SU-DHL-6 (cell line): ENCODE data around the gene RAB6A.
"Not testable (repeated sequence)": the region's sequence is repeated elsewhere in the genome, so short reads cannot be mapped to it uniquely, and the experiment has no call there.

ENCODE experiments used
- H2AFZ ChIP-seq: fragments of 200-600 bp; sonication (generic); 2 replicates; pipeline ENCODE4 v1.6.1; 2014; ENCODE audit warnings: low read depth, mild to moderate bottlenecking, moderate library complexity, mixed read lengths, antibody characterized with exemption, low read length; ENCODE audit not compliant: severe bottlenecking
- H3F3A ChIP-seq: fragments of 200-600 bp; shearing (Covaris generic); 2 replicates; pipeline ENCODE4 v1.6.0; 2016; ENCODE audit warnings: antibody characterized with exemption, mild to moderate bottlenecking; ENCODE audit not compliant: insufficient read depth
- H3K27ac ChIP-seq: fragments of 200-600 bp; sonication (generic); 2 replicates; pipeline ENCODE4 v1.5.1; 2016; ENCODE audit warnings: low read depth, mild to moderate bottlenecking, low read length, moderate library complexity, mixed read lengths
- H3K27me3 ChIP-seq: fragments of 200-600 bp; sonication (generic), shearing (Covaris generic); 2 replicates; pipeline ENCODE4 v1.6.0; 2014; ENCODE audit warnings: mild to moderate bottlenecking, low read length
- H3K36me3 ChIP-seq: fragments of 200-600 bp; sonication (generic); 2 replicates; pipeline ENCODE4 v1.6.1; 2014; ENCODE audit warnings: mild to moderate bottlenecking, low read length, mixed read lengths
- H3K4me2 ChIP-seq: fragments of 300-600, 200-600 bp; shearing (Covaris generic), sonication (generic); 2 replicates; pipeline ENCODE4 v1.6.0; 2014; ENCODE audit warnings: low read length, low read depth, mild to moderate bottlenecking; ENCODE audit not compliant: poor library complexity, severe bottlenecking
- H3K4me3 ChIP-seq: fragments of 200-600 bp; sonication (generic); 2 replicates; pipeline ENCODE4 v1.5.1; 2014; ENCODE audit warnings: antibody characterized with exemption, low read length, mild to moderate bottlenecking, mixed read lengths; ENCODE audit not compliant: insufficient read depth, poor library complexity, severe bottlenecking
- H3K79me2 ChIP-seq: fragments of 200-600 bp; sonication (generic); 2 replicates; pipeline ENCODE4 v1.6.1; 2014; ENCODE audit warnings: mild to moderate bottlenecking, low read length, moderate library complexity; ENCODE audit not compliant: insufficient read depth
- H3K9ac ChIP-seq: fragments of 200-600 bp; sonication (generic); 2 replicates; pipeline ENCODE4 v1.7.0; 2014; ENCODE audit warnings: mild to moderate bottlenecking, low read length
- H3K9me2 ChIP-seq: fragments of 200-600 bp; sonication (generic); replicated peaks from 2 replicates; pipeline ENCODE4 v1.6.1; 2014; ENCODE audit warnings: low read length; ENCODE audit not compliant: insufficient read depth
- H3K9me3 ChIP-seq: fragments of 200-600 bp; sonication (generic); 2 replicates; pipeline ENCODE4 v1.6.1; 2014; ENCODE audit warnings: low read length, mixed read lengths; ENCODE audit not compliant: insufficient read depth
- H4K20me1 ChIP-seq: fragments of 200-600 bp; sonication (generic); 2 replicates; pipeline ENCODE4 v1.6.1; 2014; ENCODE audit warnings: low read depth, mild to moderate bottlenecking, antibody characterized with exemption, low read length, moderate library complexity, mixed read lengths
- EZH2phosphoT487 ChIP-seq: fragments of 200-600 bp; sonication (generic), shearing (Covaris generic); conservative IDR thresholded peaks from 2 replicates; pipeline ENCODE4 v1.6.1; 2018; ENCODE audit warnings: mild to moderate bottlenecking, antibody characterized with exemption, low read length, moderate library complexity, mixed read lengths
- TF ChIP-seq, protein P1 (sequence below): fragments of 200-600 bp; sonication (generic); IDR thresholded peaks from one replicate; pipeline ENCODE4 v1.5.1; 2017; ENCODE audit warnings: antibody characterized with exemption, mild to moderate bottlenecking, low read length, moderate library complexity; ENCODE audit not compliant: insufficient read depth, poor library complexity, severe bottlenecking

RAB6A gene

DNA sequence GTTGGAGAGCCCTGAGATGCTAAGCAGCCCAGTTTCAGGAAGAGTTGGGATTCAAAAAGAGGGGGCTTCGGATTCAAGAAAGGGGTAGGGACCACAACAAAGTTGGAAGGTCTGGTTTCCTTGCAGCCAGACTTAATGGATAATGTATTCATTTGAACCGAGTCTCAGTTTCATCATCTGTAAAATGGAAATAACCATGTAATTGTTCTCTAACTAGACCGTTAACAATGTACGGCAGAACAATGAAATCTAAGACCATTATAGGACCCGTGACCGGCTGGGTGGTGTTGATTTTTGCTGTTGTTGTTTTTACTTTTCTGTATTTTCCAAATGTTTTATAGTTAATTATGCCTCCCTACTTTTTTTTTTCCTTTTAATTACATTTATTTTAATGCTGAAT, 20.4 kb upstream of the RAB6A start:
- TF ChIP-seq, protein P1, sequence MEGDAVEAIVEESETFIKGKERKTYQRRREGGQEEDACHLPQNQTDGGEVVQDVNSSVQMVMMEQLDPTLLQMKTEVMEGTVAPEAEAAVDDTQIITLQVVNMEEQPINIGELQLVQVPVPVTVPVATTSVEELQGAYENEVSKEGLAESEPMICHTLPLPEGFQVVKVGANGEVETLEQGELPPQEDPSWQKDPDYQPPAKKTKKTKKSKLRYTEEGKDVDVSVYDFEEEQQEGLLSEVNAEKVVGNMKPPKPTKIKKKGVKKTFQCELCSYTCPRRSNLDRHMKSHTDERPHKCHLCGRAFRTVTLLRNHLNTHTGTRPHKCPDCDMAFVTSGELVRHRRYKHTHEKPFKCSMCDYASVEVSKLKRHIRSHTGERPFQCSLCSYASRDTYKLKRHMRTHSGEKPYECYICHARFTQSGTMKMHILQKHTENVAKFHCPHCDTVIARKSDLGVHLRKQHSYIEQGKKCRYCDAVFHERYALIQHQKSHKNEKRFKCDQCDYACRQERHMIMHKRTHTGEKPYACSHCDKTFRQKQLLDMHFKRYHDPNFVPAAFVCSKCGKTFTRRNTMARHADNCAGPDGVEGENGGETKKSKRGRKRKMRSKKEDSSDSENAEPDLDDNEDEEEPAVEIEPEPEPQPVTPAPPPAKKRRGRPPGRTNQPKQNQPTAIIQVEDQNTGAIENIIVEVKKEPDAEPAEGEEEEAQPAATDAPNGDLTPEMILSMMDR, result no peak
- no peak for TF ChIP-seq EZH2phosphoT487
- H4K20me1 ChIP-seq, result no peaks in the 10 kb centered on the region
- H3K4me3 ChIP-seq, result no peak overlapping the region
- H3K27me3 ChIP-seq, result no peaks in the 10 kb centered on the region
- no peak overlapping the region for H3K9ac ChIP-seq
- no peaks in the 10 kb centered on the region for H3K9me3 ChIP-seq
- H2AFZ ChIP-seq, result no peak overlapping the region
- no peak overlapping the region for H3K27ac ChIP-seq
- H3K4me2 ChIP-seq, result no peak overlapping the region
- no peaks in the 10 kb centered on the region for H3K9me2 ChIP-seq
- H3K36me3 ChIP-seq, result no peaks in the 10 kb centered on the region
- no peaks in the 10 kb centered on the region for H3K79me2 ChIP-seq
- H3F3A ChIP-seq, result peaks cover 26% of the 10 kb centered on the region; the same call in 1 of the 2 replicates

DNA sequence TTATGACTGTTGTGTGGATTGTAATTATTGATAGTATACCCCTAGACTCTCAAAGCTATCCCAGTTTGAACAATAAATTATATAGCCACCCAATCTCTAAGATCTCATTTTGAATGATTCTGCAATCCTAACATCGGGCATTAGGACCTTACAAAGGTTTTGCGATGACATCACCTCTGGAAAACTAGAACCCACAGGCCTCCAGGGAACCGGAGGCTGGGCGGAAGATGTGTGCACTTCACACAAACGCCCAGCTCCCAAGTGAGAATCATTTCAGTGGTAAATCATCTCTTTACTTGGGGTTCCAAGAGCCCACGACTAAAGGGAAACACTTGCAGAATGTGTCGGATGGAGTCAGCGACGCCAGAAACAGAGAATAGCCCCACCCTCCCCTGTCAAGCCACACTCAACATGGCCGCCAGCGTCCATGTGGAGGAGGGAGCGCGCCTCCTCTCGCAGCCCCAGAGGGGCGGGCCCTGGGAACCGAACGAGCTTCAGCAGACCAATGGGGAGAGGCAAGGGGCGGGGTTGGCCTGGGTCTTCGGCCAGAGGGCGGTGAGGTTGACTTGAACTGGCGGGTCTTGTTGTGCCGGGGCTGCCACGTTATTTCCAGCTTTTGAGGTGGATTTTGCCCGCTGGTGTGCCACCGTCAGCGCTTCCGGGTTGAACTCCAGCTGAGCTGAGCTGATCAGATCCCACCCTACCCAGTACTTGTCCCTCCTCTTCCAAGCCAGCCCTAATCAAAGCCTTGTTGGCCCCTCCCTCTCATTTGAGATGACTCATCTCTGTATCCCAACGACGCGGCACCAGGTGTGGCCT, 18.4 kb upstream of the RAB6A start:
- H3K4me2 ChIP-seq, result peak overlapping the region; percentile 96
- peak overlapping the region; percentile 65 for H3K9ac ChIP-seq
- no peaks in the 10 kb centered on the region for H3K9me2 ChIP-seq
- no peaks in the 10 kb centered on the region for H4K20me1 ChIP-seq
- H3K36me3 ChIP-seq, result no peaks in the 10 kb centered on the region
- peak overlapping the region; percentile 95 for H2AFZ ChIP-seq
- TF ChIP-seq EZH2phosphoT487, result no peak
- TF ChIP-seq, protein P1, result no peak
- no peaks in the 10 kb centered on the region for H3K9me3 ChIP-seq
- H3K27me3 ChIP-seq, result no peaks in the 10 kb centered on the region
- H3K79me2 ChIP-seq, result no peaks in the 10 kb centered on the region
- H3K27ac ChIP-seq, result peak overlapping the region; percentile 79
- peaks cover 23% of the 10 kb centered on the region for H3F3A ChIP-seq
- peak overlapping the region; percentile 59 for H3K4me3 ChIP-seq

DNA sequence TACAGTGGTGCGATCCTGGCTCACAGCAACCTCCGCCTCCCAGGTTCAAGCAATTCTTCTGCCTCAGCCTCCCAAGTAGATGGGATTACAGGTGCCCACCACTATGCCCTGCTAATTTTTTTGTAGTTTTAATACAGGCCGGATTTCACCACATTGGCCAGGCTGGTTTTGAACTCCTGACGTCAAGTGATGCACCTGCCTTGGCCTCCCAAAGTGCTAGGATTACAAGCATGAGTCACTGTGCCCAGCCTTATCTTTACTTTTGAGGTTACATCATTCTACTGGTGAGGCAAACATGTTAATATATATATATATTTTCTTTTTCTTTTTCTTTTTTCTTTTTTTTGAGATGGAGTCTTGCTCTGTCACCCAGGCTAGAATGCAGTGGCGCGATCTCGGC, 9.9 kb upstream of the RAB6A start:
- H3K79me2 ChIP-seq, result not testable (repeated sequence)

DNA sequence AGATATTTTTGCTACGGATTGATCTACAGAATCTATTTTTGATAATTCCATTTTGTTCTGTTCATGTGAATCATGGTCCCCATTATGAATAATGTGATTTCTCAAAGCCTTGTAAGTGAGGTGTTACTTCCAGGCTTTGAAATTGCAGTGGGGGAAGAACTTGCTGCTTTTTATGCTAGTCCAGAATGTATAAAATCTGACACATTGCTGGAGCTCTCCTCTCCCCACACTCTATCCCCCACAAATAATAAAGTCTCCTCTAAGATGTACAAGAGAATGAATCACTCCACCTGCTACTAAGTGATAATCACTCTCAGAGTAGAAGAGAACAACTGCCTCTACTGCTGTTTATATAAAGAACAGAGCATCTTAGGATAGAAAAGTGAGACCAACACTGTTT, 5.9 kb upstream of the RAB6A start:
- no peak overlapping the region for H3K4me2 ChIP-seq
- H3K9ac ChIP-seq, result no peak overlapping the region
- H4K20me1 ChIP-seq, result no peaks in the 10 kb centered on the region
- H3K79me2 ChIP-seq, result no peaks in the 10 kb centered on the region
- no peaks in the 10 kb centered on the region for H3K9me2 ChIP-seq
- no peaks in the 10 kb centered on the region for H3K36me3 ChIP-seq
- no peak overlapping the region for H2AFZ ChIP-seq
- H3K27me3 ChIP-seq, result no peaks in the 10 kb centered on the region
- peaks cover 18% of the 10 kb centered on the region for H3F3A ChIP-seq
- no peak overlapping the region for H3K4me3 ChIP-seq
- H3K27ac ChIP-seq, result no peak overlapping the region
- no peak for TF ChIP-seq EZH2phosphoT487
- TF ChIP-seq, protein P1, result no peak
- no peaks in the 10 kb centered on the region for H3K9me3 ChIP-seq

More for the DNA sequence above, 9.9 kb upstream of the RAB6A start:
- H3K9me3 ChIP-seq, H3K4me3 ChIP-seq, H4K20me1 ChIP-seq, H3F3A ChIP-seq, H3K27me3 ChIP-seq, H3K9me2 ChIP-seq, H2AFZ ChIP-seq, H3K9ac ChIP-seq, H3K4me2 ChIP-seq, H3K36me3 ChIP-seq, H3K27ac ChIP-seq: not testable (repeated sequence)
